Neural cell (in vitro differentiated cells): ENCODE measurements around the gene MMP15. TPM values are rescaled to one million over a fixed set of nuclear protein-coding genes. Genes with fewer than 3 reads are reported as not detected.

Experiments
- H2AFZ ChIP-seq: fragments of 200-600, 300-800 bp; sonication (generic), shearing (Covaris generic); 2 replicates; pipeline ENCODE4 v1.6.0; 2014; ENCODE audit warnings: low read depth, mild to moderate bottlenecking, antibody characterized with exemption, low read length, moderate library complexity
- H3F3A ChIP-seq: fragments of 200-600 bp; shearing (Covaris generic); 2 replicates; pipeline ENCODE4 v1.6.1; 2016; ENCODE audit warnings: mild to moderate bottlenecking, moderate library complexity, mixed read lengths, antibody characterized with exemption, low read length; ENCODE audit not compliant: insufficient read depth, poor library complexity, severe bottlenecking
- H3K27ac ChIP-seq: fragments of 200-600, 300-800 bp; sonication (generic), shearing (Covaris generic); 2 replicates; pipeline ENCODE4 v1.5.1; 2014; ENCODE audit warnings: mild to moderate bottlenecking, low read length, moderate library complexity
- H3K27me3 ChIP-seq: fragments of 300-800, 200-600 bp; sonication (generic), shearing (Covaris generic); 2 replicates; pipeline ENCODE4 v1.6.0; 2014; ENCODE audit warnings: mild to moderate bottlenecking, low read depth, low read length, moderate library complexity; ENCODE audit not compliant: insufficient read depth
- H3K36me3 ChIP-seq: fragments of 300-800, 200-600 bp; sonication (generic), shearing (Covaris generic); 2 replicates; pipeline ENCODE4 v1.5.1; 2014; ENCODE audit warnings: mild to moderate bottlenecking, antibody characterized with exemption, low read length, moderate library complexity; ENCODE audit not compliant: insufficient read depth
- H3K4me2 ChIP-seq: fragments of 300-800, 200-600 bp; sonication (generic), shearing (Covaris generic); 2 replicates; pipeline ENCODE4 v1.6.0; 2014; ENCODE audit warnings: mild to moderate bottlenecking, low read length
- H3K4me3 ChIP-seq: fragments of 300-800, 200-600 bp; sonication (generic), shearing (Covaris generic); 2 replicates; pipeline ENCODE4 v1.5.1; 2014; ENCODE audit warnings: mild to moderate bottlenecking, low read length, moderate library complexity
- H3K79me2 ChIP-seq: fragments of 200-600 bp; shearing (Covaris generic); replicated peaks from 2 replicates; pipeline ENCODE4 v1.6.0; 2014; ENCODE audit warnings: mild to moderate bottlenecking, low read length, moderate library complexity; ENCODE audit not compliant: insufficient read depth
- H3K9ac ChIP-seq: fragments of 300-800, 200-600 bp; sonication (generic), shearing (Covaris generic); 2 replicates; pipeline ENCODE4 v1.6.1; 2016; ENCODE audit warnings: mild to moderate bottlenecking, low read length, mixed read lengths
- H3K9me2 ChIP-seq: fragments of 200-600 bp; shearing (Covaris generic); 2 replicates; pipeline ENCODE4 v1.6.1; 2016; ENCODE audit warnings: mild to moderate bottlenecking, low read length, mixed read lengths; ENCODE audit not compliant: insufficient read depth
- H3K9me3 ChIP-seq: fragments of 200-600, 300-800 bp; sonication (generic), shearing (Covaris generic); 2 replicates; pipeline ENCODE4 v1.6.1; 2016; ENCODE audit warnings: mild to moderate bottlenecking, mixed run types, low read length, moderate library complexity, mixed read lengths
- H4K20me1 ChIP-seq: fragments of 200-600 bp; shearing (Covaris generic); 2 replicates; pipeline ENCODE4 v1.6.1; 2016; ENCODE audit warnings: mild to moderate bottlenecking, mixed run types; ENCODE audit not compliant: insufficient read depth
- CTCF ChIP-seq: fragments of 450-650 bp; IDR thresholded peaks from 2 replicates; pipeline ENCODE4 v1.5.1; 2014; ENCODE audit warnings: antibody characterized with exemption, mild to moderate bottlenecking, moderate library complexity; ENCODE audit not compliant: poor library complexity, severe bottlenecking
- EP300 ChIP-seq: fragments of 450-650 bp; conservative IDR thresholded peaks from 2 replicates; pipeline ENCODE4 v1.6.1; 2014; ENCODE audit warnings: antibody characterized with exemption, mild to moderate bottlenecking, moderate library complexity; ENCODE audit not compliant: poor library complexity, severe bottlenecking
- EZH2 ChIP-seq: fragments of 200-600, 300-800 bp; shearing (Covaris generic), sonication (generic); IDR thresholded peaks from 2 replicates; pipeline ENCODE4 v1.6.1; 2014; ENCODE audit warnings: antibody characterized with exemption, low read length, borderline replicate concordance, mild to moderate bottlenecking; ENCODE audit not compliant: insufficient read depth, poor library complexity, severe bottlenecking
- MXI1 ChIP-seq: fragments of 450-650 bp; conservative IDR thresholded peaks from 2 replicates; pipeline ENCODE4 v1.6.1; 2014; ENCODE audit warnings: antibody characterized with exemption, mild to moderate bottlenecking; ENCODE audit not compliant: poor library complexity, severe bottlenecking
- POLR2AphosphoS5 ChIP-seq: IDR thresholded peaks from 2 replicates; pipeline ENCODE4 v1.6.1; 2012
- RAD21 ChIP-seq: fragments of 450-650 bp; conservative IDR thresholded peaks from 2 replicates; pipeline ENCODE4 v1.6.1; 2014; ENCODE audit warnings: antibody characterized with exemption, mild to moderate bottlenecking, moderate library complexity
- REST ChIP-seq: IDR thresholded peaks from 2 replicates; pipeline ENCODE4 v1.6.1; 2012; ENCODE audit warnings: borderline replicate concordance
- SMC3 ChIP-seq: fragments of 450-650 bp; conservative IDR thresholded peaks from 2 replicates; pipeline ENCODE4 v1.6.1; 2014; ENCODE audit warnings: antibody characterized with exemption, mild to moderate bottlenecking, moderate library complexity; ENCODE audit not compliant: poor library complexity
- TAF1 ChIP-seq: IDR thresholded peaks from 2 replicates; pipeline ENCODE4 v1.6.1; 2012; ENCODE audit warnings: low read depth
- polyA plus RNA-seq: library from polyadenylated mRNA; depleted of rRNA; stranded (reverse); fragments of >200 nt; gene quantifications from 2 replicates; pipeline ENCODE4 v1.2.3, GENCODE V29; 2014

Gene MMP15
- polyA plus RNA-seq, 1 donor from 2014 or later, result 18.5 TPM

- H2AFZ ChIP-seq, result no peak overlapping the region
- no peak overlapping the region for H3K27ac ChIP-seq
- no peaks in the 10 kb centered on the region for H3K9me2 ChIP-seq
- H3K79me2 ChIP-seq, result no peaks in the 10 kb centered on the region
- no peaks in the 10 kb centered on the region for H3K9me3 ChIP-seq
- H4K20me1 ChIP-seq, result no peaks in the 10 kb centered on the region
- TF ChIP-seq TAF1 (no peak), EZH2 (no peak), SMC3 (no peak), RAD21 (no peak), MXI1 (no peak), REST (no peak), EP300 (no peak), POLR2AphosphoS5 (no peak), CTCF (no peak)
- no peaks in the 10 kb centered on the region for H3K27me3 ChIP-seq
- no peak overlapping the region for H3K9ac ChIP-seq
- no peaks in the 10 kb centered on the region for H3K36me3 ChIP-seq
- no peak overlapping the region for H3K4me3 ChIP-seq
- no peaks in the 10 kb centered on the region for H3F3A ChIP-seq
- no peak overlapping the region for H3K4me2 ChIP-seq
These were observed 61.0 kb downstream of the MMP15 start for GRCh38 chr16:58086381-58087208.

- Histone ChIP-seq H3K9ac (no peak overlapping the region), H3K27me3 (no peaks in the 10 kb centered on the region), H3K36me3 (no peaks in the 10 kb centered on the region), H3K79me2 (no peaks in the 10 kb centered on the region), H3K9me2 (no peaks in the 10 kb centered on the region), H3K4me3 (no peak overlapping the region), H4K20me1 (no peaks in the 10 kb centered on the region), H3K27ac (no peak overlapping the region), H3F3A (no peaks in the 10 kb centered on the region), H3K9me3 (no peaks in the 10 kb centered on the region), H3K4me2 (no peak overlapping the region), H2AFZ (no peak overlapping the region)
- no peak for TF ChIP-seq RAD21
- peak; percentile 47 for TF ChIP-seq POLR2AphosphoS5
These were observed 61.8 kb downstream of the MMP15 start for GRCh38 chr16:58087209-58087913.
